DOHH2 (cell line): ENCODE measurements around the gene ADAMTS15.

Experiments
- H3F3A ChIP-seq: fragments of 200-600 bp; sonication (generic), shearing (Covaris generic); 2 replicates; pipeline ENCODE4 v1.6.0; 2016; ENCODE audit warnings: antibody characterized with exemption, mild to moderate bottlenecking; ENCODE audit not compliant: control insufficient read depth, insufficient read depth
- H3K27ac ChIP-seq: fragments of 200-600 bp; sonication (generic); 2 replicates; pipeline ENCODE4 v1.5.1; 2014; ENCODE audit warnings: low read depth, mild to moderate bottlenecking, low read length, moderate library complexity
- H3K27me3 ChIP-seq: fragments of 200-600 bp; sonication (generic); 2 replicates; pipeline ENCODE4 v1.6.1; 2014; ENCODE audit warnings: mild to moderate bottlenecking, low read length, mixed read lengths; ENCODE audit not compliant: control insufficient read depth
- H3K36me3 ChIP-seq: fragments of 200-600 bp; sonication (generic); 2 replicates; pipeline ENCODE4 v1.6.1; 2014; ENCODE audit warnings: mild to moderate bottlenecking, low read length, moderate library complexity, mixed read lengths; ENCODE audit not compliant: control insufficient read depth
- H3K4me1 ChIP-seq: fragments of 200-600 bp; sonication (generic); 2 replicates; pipeline ENCODE4 v1.6.1; 2014; ENCODE audit warnings: mild to moderate bottlenecking, low read length, mixed read lengths; ENCODE audit not compliant: control insufficient read depth
- H3K4me2 ChIP-seq: fragments of 200-600 bp; sonication (generic); 2 replicates; pipeline ENCODE4 v1.6.0; 2014; ENCODE audit warnings: mild to moderate bottlenecking, low read length, moderate library complexity
- H3K4me3 ChIP-seq: fragments of 200-600 bp; sonication (generic); 2 replicates; pipeline ENCODE4 v1.5.1; 2014; ENCODE audit warnings: mild to moderate bottlenecking, low read length, mixed read lengths
- H3K79me2 ChIP-seq: fragments of 200-600 bp; sonication (generic); 2 replicates; pipeline ENCODE4 v1.6.1; 2014; ENCODE audit warnings: mild to moderate bottlenecking, low read length, mixed read lengths; ENCODE audit not compliant: control insufficient read depth
- H3K9me2 ChIP-seq: fragments of 200-600 bp; sonication (generic); replicated peaks from 2 replicates; pipeline ENCODE4 v1.6.1; 2014; ENCODE audit warnings: mild to moderate bottlenecking, low read length, mixed read lengths; ENCODE audit not compliant: control insufficient read depth
- H3K9me3 ChIP-seq: fragments of 200-600 bp; sonication (generic); 2 replicates; pipeline ENCODE4 v1.6.1; 2014; ENCODE audit warnings: antibody characterized with exemption, low read length, mixed read lengths; ENCODE audit not compliant: control insufficient read depth, insufficient read depth
- H4K20me1 ChIP-seq: fragments of 200-600 bp; sonication (generic); 2 replicates; pipeline ENCODE4 v1.6.0; 2014; ENCODE audit warnings: low read depth, mild to moderate bottlenecking, antibody characterized with exemption, low read length, moderate library complexity; ENCODE audit not compliant: control insufficient read depth, insufficient read depth
- EZH2phosphoT487 ChIP-seq: fragments of 200-600 bp; sonication (generic); IDR thresholded peaks from 2 replicates; pipeline ENCODE4 v1.6.1; 2017; ENCODE audit warnings: borderline replicate concordance, mild to moderate bottlenecking, antibody characterized with exemption, low read length, moderate library complexity, mixed read lengths
- TF ChIP-seq, protein P1 (sequence below): fragments of 200-600 bp; sonication (generic); IDR thresholded peaks from one replicate; pipeline ENCODE4 v1.5.1; 2014; ENCODE audit warnings: antibody characterized with exemption, mild to moderate bottlenecking, low read depth, low read length; ENCODE audit not compliant: poor library complexity, severe bottlenecking

ADAMTS15 gene

DNA sequence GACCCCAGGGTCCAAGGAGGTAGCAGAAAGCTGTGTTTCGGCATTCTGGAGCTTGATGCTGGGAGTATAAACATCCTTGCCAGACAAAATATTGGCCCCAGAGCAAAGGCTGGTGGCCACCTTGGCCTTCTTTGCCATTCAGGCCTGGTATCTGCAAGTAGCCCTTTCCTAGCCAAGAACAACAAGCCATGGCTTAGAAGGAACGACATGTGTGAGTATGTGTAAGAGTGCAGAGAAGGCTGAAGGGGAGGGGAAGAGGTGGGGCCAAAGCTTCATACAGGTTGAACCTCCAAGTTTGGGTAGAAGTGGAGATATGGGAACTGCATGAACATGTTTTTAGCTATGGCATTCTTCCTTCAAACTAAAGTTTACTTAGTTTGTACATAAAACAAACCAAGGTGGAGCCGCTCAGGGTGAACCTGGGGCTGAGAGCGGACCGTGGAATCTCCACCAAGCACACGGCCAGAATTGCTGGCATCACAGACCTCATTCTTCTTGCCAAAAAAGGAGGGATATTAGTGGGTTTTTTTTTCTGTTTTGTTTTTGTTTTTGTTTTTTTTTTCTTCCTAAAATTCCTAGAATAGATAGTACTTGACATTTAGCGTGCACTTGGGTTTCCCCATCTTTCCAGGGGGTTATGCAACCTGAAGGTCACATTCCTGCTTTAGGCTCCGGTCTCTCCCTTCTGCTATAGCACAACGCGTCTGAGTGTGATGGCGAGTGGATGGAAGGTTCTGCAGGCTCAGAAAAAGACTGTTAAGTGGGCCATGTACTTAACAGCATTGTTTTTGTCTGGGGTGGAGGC, 70.9 kb downstream of the ADAMTS15 start:
- no peak for TF ChIP-seq EZH2phosphoT487
- TF ChIP-seq, protein P1, sequence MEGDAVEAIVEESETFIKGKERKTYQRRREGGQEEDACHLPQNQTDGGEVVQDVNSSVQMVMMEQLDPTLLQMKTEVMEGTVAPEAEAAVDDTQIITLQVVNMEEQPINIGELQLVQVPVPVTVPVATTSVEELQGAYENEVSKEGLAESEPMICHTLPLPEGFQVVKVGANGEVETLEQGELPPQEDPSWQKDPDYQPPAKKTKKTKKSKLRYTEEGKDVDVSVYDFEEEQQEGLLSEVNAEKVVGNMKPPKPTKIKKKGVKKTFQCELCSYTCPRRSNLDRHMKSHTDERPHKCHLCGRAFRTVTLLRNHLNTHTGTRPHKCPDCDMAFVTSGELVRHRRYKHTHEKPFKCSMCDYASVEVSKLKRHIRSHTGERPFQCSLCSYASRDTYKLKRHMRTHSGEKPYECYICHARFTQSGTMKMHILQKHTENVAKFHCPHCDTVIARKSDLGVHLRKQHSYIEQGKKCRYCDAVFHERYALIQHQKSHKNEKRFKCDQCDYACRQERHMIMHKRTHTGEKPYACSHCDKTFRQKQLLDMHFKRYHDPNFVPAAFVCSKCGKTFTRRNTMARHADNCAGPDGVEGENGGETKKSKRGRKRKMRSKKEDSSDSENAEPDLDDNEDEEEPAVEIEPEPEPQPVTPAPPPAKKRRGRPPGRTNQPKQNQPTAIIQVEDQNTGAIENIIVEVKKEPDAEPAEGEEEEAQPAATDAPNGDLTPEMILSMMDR = no peak
- no peaks in the 10 kb centered on the region for H3K9me2 ChIP-seq
- no peak overlapping the region for H3K27ac ChIP-seq
- H3K4me3 ChIP-seq = no peak overlapping the region
- no peak overlapping the region for H3K4me2 ChIP-seq
- H3K36me3 ChIP-seq = no peaks in the 10 kb centered on the region
- H3F3A ChIP-seq = no peaks in the 10 kb centered on the region
- H3K9me3 ChIP-seq = no peaks in the 10 kb centered on the region
- H3K4me1 ChIP-seq = no peaks in the 10 kb centered on the region
- no peaks in the 10 kb centered on the region for H4K20me1 ChIP-seq
- H3K27me3 ChIP-seq = no peaks in the 10 kb centered on the region
- no peaks in the 10 kb centered on the region for H3K79me2 ChIP-seq

DNA sequence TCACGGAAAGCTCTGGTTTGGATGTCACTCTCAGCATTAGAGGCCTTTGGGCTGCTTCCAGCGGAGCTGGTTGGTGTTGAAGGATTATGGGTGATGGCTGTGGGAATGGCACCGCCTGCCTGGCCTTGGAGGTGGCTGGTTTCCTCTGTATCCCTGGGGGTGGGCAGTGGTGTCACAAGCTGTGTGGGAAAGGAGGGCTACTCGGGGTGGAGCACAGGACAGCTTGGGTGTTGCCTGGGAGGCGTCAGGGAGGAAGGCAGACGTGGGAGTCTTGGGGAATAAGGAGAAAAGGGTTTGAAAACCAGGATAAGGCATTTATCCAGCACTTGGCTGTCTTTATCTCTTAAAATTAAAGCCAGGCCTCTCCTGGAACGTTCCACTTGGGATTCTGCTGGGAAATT, 71.8 kb downstream of the ADAMTS15 start:
- no peaks in the 10 kb centered on the region for H3K9me2 ChIP-seq
- H3K4me1 ChIP-seq = no peaks in the 10 kb centered on the region
- no peaks in the 10 kb centered on the region for H4K20me1 ChIP-seq
- no peaks in the 10 kb centered on the region for H3F3A ChIP-seq
- no peak overlapping the region for H3K27ac ChIP-seq
- H3K36me3 ChIP-seq = no peaks in the 10 kb centered on the region
- no peaks in the 10 kb centered on the region for H3K9me3 ChIP-seq
- H3K27me3 ChIP-seq = no peaks in the 10 kb centered on the region
- no peaks in the 10 kb centered on the region for H3K79me2 ChIP-seq
- TF ChIP-seq, protein P1 = no peak
- no peak for TF ChIP-seq EZH2phosphoT487
- H3K4me3 ChIP-seq = no peak overlapping the region
- H3K4me2 ChIP-seq = no peak overlapping the region

DNA sequence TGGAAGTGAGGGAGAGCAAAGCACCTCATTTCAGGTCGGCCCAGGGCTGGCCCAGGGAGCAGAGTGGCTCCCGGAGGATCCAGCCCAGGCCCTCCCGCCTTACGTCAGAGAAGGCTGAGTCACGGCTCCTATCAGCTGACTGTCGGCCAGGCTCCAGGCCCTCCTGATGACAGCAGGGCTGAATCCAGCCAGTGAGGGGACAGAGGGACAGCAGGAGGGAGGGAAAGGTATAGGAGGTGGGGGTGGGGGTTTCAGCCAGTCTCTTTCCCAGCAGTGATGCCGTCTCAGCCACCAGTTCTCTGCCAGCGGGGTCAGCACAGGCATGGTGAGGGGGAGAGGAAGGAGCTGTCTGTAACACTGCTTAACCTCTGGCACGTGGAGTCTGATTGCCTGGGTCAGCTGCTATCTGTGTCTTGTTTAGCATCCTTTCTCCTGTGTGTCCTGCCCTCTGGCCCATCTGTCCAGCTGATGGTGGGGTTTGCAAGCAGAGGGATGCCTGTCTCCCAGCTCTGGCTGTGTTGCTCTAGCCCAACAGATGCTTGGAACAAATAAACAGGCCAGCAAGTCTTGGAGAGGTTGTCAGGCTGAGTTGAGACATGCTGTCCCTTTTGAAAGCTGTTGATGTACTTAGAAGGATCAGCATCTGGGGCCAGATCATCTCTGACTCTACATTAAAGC, 74.0 kb downstream of the ADAMTS15 start:
- Histone ChIP-seq H3K36me3 (no peaks in the 10 kb centered on the region), H3K4me2 (no peak overlapping the region), H3K4me1 (no peaks in the 10 kb centered on the region), H3K79me2 (no peaks in the 10 kb centered on the region), H3F3A (no peaks in the 10 kb centered on the region), H3K9me3 (no peaks in the 10 kb centered on the region), H3K27ac (no peak overlapping the region), H3K4me3 (no peak overlapping the region), H3K9me2 (no peaks in the 10 kb centered on the region), H3K27me3 (no peaks in the 10 kb centered on the region), H4K20me1 (no peaks in the 10 kb centered on the region)
- TF ChIP-seq, protein P1 = no peak
- TF ChIP-seq EZH2phosphoT487 = no peak
